Stomach (tissue), 4 donors: ENCODE measurements around the gene ARHGEF1.

Source experiments
- CTCF ChIP-seq, 7 experiments: fragments of 450-650 bp in 4 of 7; fragments of 200-600 bp in 3 of 7; sonication (generic) in 3 of 7; IDR thresholded peaks; one replicate each; pipeline ENCODE4 v1.5.1; 2016 to 2019; ENCODE audit warnings: antibody characterized with exemption in 7 of 7, control low read depth in 2 of 7, mild to moderate bottlenecking in 1 of 7
- EP300 ChIP-seq: sonication (generic); formaldehyde crosslinking; IDR thresholded peaks from one replicate; pipeline ENCODE4 v1.6.1; 2017; ENCODE audit warnings: antibody characterized with exemption
- POLR2A ChIP-seq, 4 donors: fragments of 450-650 bp; IDR thresholded peaks; one replicate each; pipeline ENCODE4 v1.6.1; 2016; ENCODE audit warnings: antibody characterized with exemption in 4 of 4, control low read depth in 2 of 4, mild to moderate bottlenecking in 1 of 4, moderate library complexity in 1 of 4
- POLR2AphosphoS5 ChIP-seq, 3 donors: sonication (generic); formaldehyde crosslinking; IDR thresholded peaks; one replicate each; pipeline ENCODE4 v1.6.1; 2016; ENCODE audit warnings: antibody characterized with exemption in 3 of 3

- TF ChIP-seq CTCF (IDR thresholded peaks at IDR 0.05) (no peak), POLR2A (IDR thresholded peaks at IDR 0.05) (no peak), POLR2AphosphoS5 (IDR thresholded peaks at IDR 0.05) (no peak), EP300 (no peak)
Observed at GRCh38 chr19:41862445-41862986, 20.5 kb upstream of the ARHGEF1 start.
